Omental fat pad (tissue), 4 donors: ENCODE data around the gene PCBP3. TPM values are rescaled to one million over a fixed set of nuclear protein-coding genes. Genes with fewer than 3 reads are reported as not detected.

Experiments used
- ATAC-seq: fragments of 150-250 bp; one replicate; pipeline ENCODE4 v1.9.1; 2016; ENCODE audit warnings: mild to moderate bottlenecking, moderate library complexity; ENCODE audit not compliant: low FRiP score
- DNase-seq: peaks from one replicate; pipeline ENCODE4 v3.0.0-alpha.2; 2019; ENCODE audit warnings: low spot score
- CTCF ChIP-seq, 3 donors: fragments of 450-650 bp; IDR thresholded peaks; one replicate each; pipeline ENCODE4 v1.5.1; 2016 to 2017; ENCODE audit warnings: antibody characterized with exemption in 3 of 3, mild to moderate bottlenecking in 3 of 3, moderate library complexity in 2 of 3
- total RNA-seq, 4 donors: library from RNA; depleted of rRNA; stranded (reverse); fragments of >200 nt; gene quantifications; one replicate each; pipeline ENCODE4 v1.1.0, GENCODE V29; 2016

PCBP3 gene
- total RNA-seq, 4 donors from 2014 or later = 1.1 to 26.8 (median 14.8) TPM

- ATAC-seq = no peak
- no peak for DNase-seq
- TF ChIP-seq CTCF (IDR thresholded peaks at IDR 0.05) = no peak
These were observed 346.7 kb downstream of the PCBP3 start for GRCh38 chr21:45990049-45990711.

- DNase-seq (no peak), ATAC-seq (no peak)
- TF ChIP-seq CTCF (IDR thresholded peaks at IDR 0.05) = no peak
These were observed 347.4 kb downstream of the PCBP3 start for GRCh38 chr21:45990741-45991605.

- no peak for ATAC-seq
- TF ChIP-seq CTCF (IDR thresholded peaks at IDR 0.05) = no peak
- peak; percentile 15 for DNase-seq
These were observed 348.2 kb downstream of the PCBP3 start for GRCh38 chr21:45991606-45992300.

Other genes starting within 250 kb of the PCBP3 start
- 100 to 1,000 TPM in 2 of 4 donors, 10 to 100 TPM in 2; 64.7 to 110 (median 98.9) TPM for gene COL18A1, start 238.6 kb upstream of the PCBP3 start, total RNA-seq
- 10 to 100 TPM in 3 of 4 donors, 1 to 10 TPM in 1; 5.8 to 18.6 (median 14.6) TPM for gene SLC19A1, start 101.3 kb upstream of the PCBP3 start, total RNA-seq